Embryonic facial prominence (tissue), 1 donor: ENCODE data around the gene INPP5K.
"Not testable (repeated sequence)": the region's sequence is repeated elsewhere in the genome, so short reads cannot be mapped to it uniquely, and the experiment has no call there.

Experiments
- DNase-seq: peaks from one replicate; pipeline ENCODE4 v3.0.0-alpha.2; 2016; ENCODE audit errors: extremely low spot score

INPP5K gene

GRCh38 chr17:1546292-1546922 is 30.0 kb upstream of the INPP5K start:
- no peak for DNase-seq

GRCh38 chr17:1545618-1546017 is 29.2 kb upstream of the INPP5K start:
- no peak for DNase-seq

GRCh38 chr17:1542316-1542715 is 25.9 kb upstream of the INPP5K start:
- no peak for DNase-seq

- no peak for DNase-seq
These were observed 25.0 kb upstream of the INPP5K start for GRCh38 chr17:1541367-1541904.

GRCh38 chr17:1539811-1540210 is 23.4 kb upstream of the INPP5K start:
- DNase-seq, result no peak

- no peak for DNase-seq
These were observed 19.3 kb upstream of the INPP5K start for GRCh38 chr17:1535737-1536136.

- no peak for DNase-seq
These were observed 17.4 kb upstream of the INPP5K start for GRCh38 chr17:1533661-1534325.

- no peak for DNase-seq
These were observed 16.6 kb upstream of the INPP5K start for GRCh38 chr17:1532836-1533602.

- DNase-seq, result no peak
These were observed 13.5 kb upstream of the INPP5K start for GRCh38 chr17:1529863-1530262.

GRCh38 chr17:1526876-1527275 is 10.5 kb upstream of the INPP5K start:
- DNase-seq, result not testable (repeated sequence)

- DNase-seq, result no peak
These were observed 6.2 kb upstream of the INPP5K start for GRCh38 chr17:1522626-1523025.

GRCh38 chr17:1521086-1521640 is 4.8 kb upstream of the INPP5K start:
- DNase-seq, result no peak

GRCh38 chr17:1519678-1520077 is 3.3 kb upstream of the INPP5K start:
- DNase-seq, result no peak

GRCh38 chr17:1518410-1518809 is 2.0 kb upstream of the INPP5K start:
- no peak for DNase-seq

- peak; percentile 66 for DNase-seq
These were observed 598 bp downstream of the INPP5K start for GRCh38 chr17:1515640-1516387.

GRCh38 chr17:1512351-1512750 is 4.1 kb downstream of the INPP5K start:
- DNase-seq, result no peak

- DNase-seq, result no peak
These were observed 4.6 kb downstream of the INPP5K start for GRCh38 chr17:1511756-1512321.

- no peak for DNase-seq
These were observed 5.1 kb downstream of the INPP5K start for GRCh38 chr17:1511290-1511689.

- no peak for DNase-seq
These were observed 7.0 kb downstream of the INPP5K start for GRCh38 chr17:1509290-1509881.

- not testable (repeated sequence) for DNase-seq
These were observed 7.7 kb downstream of the INPP5K start for GRCh38 chr17:1508709-1509108.
